Lung (tissue), 12 donors: ENCODE measurements around the gene ZDHHC11B. TPM values are rescaled to one million over a fixed set of nuclear protein-coding genes. Genes with fewer than 3 reads are reported as not detected.
"Not testable (repeated sequence)": the region's sequence is repeated elsewhere in the genome, so short reads cannot be mapped to it uniquely, and the experiment has no call there.

Source experiments
- ATAC-seq: fragments of 200-7000 bp; cut with Tn5 transposase; one replicate; pipeline ENCODE4 v1.9.1; 2020; ENCODE audit warnings: moderate number of reproducible peaks; ENCODE audit not compliant: insufficient read depth, low FRiP score
- DNase-seq, 3 donors: peaks; one replicate each; pipeline ENCODE4 v3.0.0-alpha.2; 2013 to 2017
- H3K27ac ChIP-seq, 2 donors: one replicate each; pipeline ENCODE4 v1.5.1; 2013; ENCODE audit warnings: mild to moderate bottlenecking in 2 of 2, moderate library complexity in 2 of 2, control low read depth in 1 of 2, inconsistent platforms in 1 of 2, low read depth in 1 of 2, low read length in 1 of 2
- H3K27me3 ChIP-seq, 3 donors: one replicate each; pipeline ENCODE4 v1.5.1; 2013; ENCODE audit warnings: low read length in 2 of 3; ENCODE audit not compliant: control insufficient read depth in 3 of 3, insufficient read depth in 3 of 3
- H3K36me3 ChIP-seq, 4 donors: one replicate each; pipeline ENCODE4 v1.5.1; 2013; ENCODE audit warnings: low read length in 4 of 4, mild to moderate bottlenecking in 1 of 4, moderate library complexity in 1 of 4; ENCODE audit not compliant: control insufficient read depth in 4 of 4, insufficient read depth in 4 of 4
- H3K4me1 ChIP-seq, 5 donors: one replicate each; pipeline ENCODE4 v1.5.1; 2013; ENCODE audit warnings: low read length in 5 of 5, mild to moderate bottlenecking in 2 of 5, moderate library complexity in 1 of 5; ENCODE audit not compliant: control insufficient read depth in 5 of 5, insufficient read depth in 5 of 5
- H3K4me3 ChIP-seq: one replicate; pipeline ENCODE4 v1.5.1; 2013; ENCODE audit warnings: mild to moderate bottlenecking, control low read depth, moderate library complexity
- H3K9ac ChIP-seq, 2 donors: one replicate each; pipeline ENCODE4 v1.5.1; 2013; ENCODE audit warnings: low read length in 2 of 2, control low read depth in 1 of 2; ENCODE audit not compliant: insufficient read depth in 1 of 2
- H3K9me3 ChIP-seq, 4 donors: one replicate each; pipeline ENCODE4 v1.5.1; 2013; ENCODE audit warnings: low read length in 3 of 4, mild to moderate bottlenecking in 1 of 4, moderate library complexity in 1 of 4; ENCODE audit not compliant: control insufficient read depth in 4 of 4, insufficient read depth in 3 of 4
- CTCF ChIP-seq: IDR thresholded peaks from 2 replicates; pipeline ENCODE4 v1.5.1; 2012; ENCODE audit warnings: mild to moderate bottlenecking; ENCODE audit errors: control extremely low read depth, extremely low read depth
- WGBS, 2 donors: extraction: QIAGEN DNeasy Blood & Tissue Kit; methylation state at CpG; one replicate each; pipeline ENCODE4 v1.1.7; 2013; 5-methylcytosine and 5-hydroxymethylcytosine counted together
- polyA plus RNA-seq, 2 donors: library from polyadenylated mRNA; stranded (reverse); fragments of 200-250 nt; gene quantifications; one replicate each; pipeline ENCODE4 v1.2.1, GENCODE V29; 2013
- total RNA-seq, 2 donors: library from RNA; depleted of rRNA in 1 of 2; stranded (reverse); fragments of >200 nt in 1 of 2; gene quantifications; one replicate each; pipeline ENCODE4 v1.2.1, GENCODE V29; 2014 to 2021
- donor health status: control.
- donor health status: control.
- donor health status: Bipolar disorder and iron deficiency.
- donor health status: healthy.
- donor health status: DM: yes; HTN: yes; CAD: no.

The ZDHHC11B gene
- total and polyA plus RNA-seq, 4 donors: 3.1 to 44.4 (median 6.0) TPM

- no peak for TF ChIP-seq CTCF
- DNase-seq: peak in 1 of 3 donors; percentile 14
- peak overlapping the region in 1 of 2 donors; percentile 67 for H3K9ac ChIP-seq
- no peaks in the 10 kb centered on the region for H3K27me3 ChIP-seq
- H3K36me3 ChIP-seq: no peaks in the 10 kb centered on the region
- H3K4me1 ChIP-seq: peaks cover 15 to 29% (median 25%) of the 10 kb centered on the region in 5 donors
- no peak for ATAC-seq
- peak overlapping the region in 1 of 2 donors; percentile 15 for H3K27ac ChIP-seq
- no peaks in the 10 kb centered on the region for H3K9me3 ChIP-seq
- WGBS, 2 donors: 79 to 91% methylated on average over 15 of the region's 15 CpGs
- no peak overlapping the region for H3K4me3 ChIP-seq
Measured at GRCh38 chr5:757346-757930, 27.1 kb downstream of the ZDHHC11B start.

GRCh38 chr5:756865-757345 is 27.6 kb downstream of the ZDHHC11B start:
- ATAC-seq (peak; percentile 41), DNase-seq (peak; percentile 55 to 78 (median 77))
- H3K9me3 ChIP-seq: no peaks in the 10 kb centered on the region
- H3K36me3 ChIP-seq: no peaks in the 10 kb centered on the region
- H3K9ac ChIP-seq: peak overlapping the region in 1 of 2 donors; percentile 70
- WGBS, 2 donors: 47 to 62% methylated on average over 11 of the region's 11 CpGs
- no peak for TF ChIP-seq CTCF
- no peak overlapping the region for H3K4me3 ChIP-seq
- H3K27ac ChIP-seq: peak overlapping the region in 1 of 2 donors; percentile 58
- peaks cover 15 to 29% (median 25%) of the 10 kb centered on the region in 5 donors for H3K4me1 ChIP-seq
- H3K27me3 ChIP-seq: no peaks in the 10 kb centered on the region

GRCh38 chr5:756171-756570 is 28.4 kb downstream of the ZDHHC11B start:
- Histone ChIP-seq H3K4me1 (peaks cover 15 to 29% (median 25%) of the 10 kb centered on the region in 5 donors), H3K36me3 (no peaks in the 10 kb centered on the region), H3K27me3 (no peaks in the 10 kb centered on the region), H3K9ac (no peak overlapping the region), H3K4me3 (no peak overlapping the region), H3K27ac (peak overlapping the region in 1 of 2 donors; percentile 58), H3K9me3 (no peaks in the 10 kb centered on the region)
- no peak for ATAC-seq
- TF ChIP-seq CTCF: no peak
- 89 to 94% methylated on average over 10 of the region's 10 CpGs for WGBS, 2 donors
- DNase-seq: peak in 1 of 3 donors; percentile 11

GRCh38 chr5:754143-754632 is 30.3 kb downstream of the ZDHHC11B start:
- not testable (repeated sequence) for H3K36me3 ChIP-seq, H3K9me3 ChIP-seq, H3K27me3 ChIP-seq, H3K27ac ChIP-seq, ATAC-seq, DNase-seq, H3K9ac ChIP-seq, H3K4me3 ChIP-seq
- H3K4me1 ChIP-seq: peaks cover 15 to 25% (median 21%) of the 10 kb centered on the region in 5 donors
- 67 to 88% methylated on average over 15 to 16 of the region's 16 CpGs for WGBS, 2 donors

- H3K27me3 ChIP-seq, DNase-seq, H3K4me3 ChIP-seq, ATAC-seq, H3K27ac ChIP-seq, H3K9me3 ChIP-seq, H3K9ac ChIP-seq, H3K36me3 ChIP-seq: not testable (repeated sequence)
- H3K4me1 ChIP-seq: peaks cover 13 to 22% (median 19%) of the 10 kb centered on the region in 5 donors
- 84 to 88% methylated on average over 12 to 17 of the region's 19 CpGs for WGBS, 2 donors
Measured at GRCh38 chr5:753567-754142, 30.9 kb downstream of the ZDHHC11B start.
